ENCODE data around the gene KMT2D.

The KMT2D gene

GRCh38 chr12:49037947-49038237, 22.7 kb downstream of the KMT2D start:
- TF ChIP-seq, protein P1, sequence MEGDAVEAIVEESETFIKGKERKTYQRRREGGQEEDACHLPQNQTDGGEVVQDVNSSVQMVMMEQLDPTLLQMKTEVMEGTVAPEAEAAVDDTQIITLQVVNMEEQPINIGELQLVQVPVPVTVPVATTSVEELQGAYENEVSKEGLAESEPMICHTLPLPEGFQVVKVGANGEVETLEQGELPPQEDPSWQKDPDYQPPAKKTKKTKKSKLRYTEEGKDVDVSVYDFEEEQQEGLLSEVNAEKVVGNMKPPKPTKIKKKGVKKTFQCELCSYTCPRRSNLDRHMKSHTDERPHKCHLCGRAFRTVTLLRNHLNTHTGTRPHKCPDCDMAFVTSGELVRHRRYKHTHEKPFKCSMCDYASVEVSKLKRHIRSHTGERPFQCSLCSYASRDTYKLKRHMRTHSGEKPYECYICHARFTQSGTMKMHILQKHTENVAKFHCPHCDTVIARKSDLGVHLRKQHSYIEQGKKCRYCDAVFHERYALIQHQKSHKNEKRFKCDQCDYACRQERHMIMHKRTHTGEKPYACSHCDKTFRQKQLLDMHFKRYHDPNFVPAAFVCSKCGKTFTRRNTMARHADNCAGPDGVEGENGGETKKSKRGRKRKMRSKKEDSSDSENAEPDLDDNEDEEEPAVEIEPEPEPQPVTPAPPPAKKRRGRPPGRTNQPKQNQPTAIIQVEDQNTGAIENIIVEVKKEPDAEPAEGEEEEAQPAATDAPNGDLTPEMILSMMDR (IDR thresholded peaks at IDR 0.05; ENCODE audit: low read depth, low read length), result no peak
- no peak overlapping the region for H3K4me3 ChIP-seq (ENCODE audit: low read depth, low read length)

DNA sequence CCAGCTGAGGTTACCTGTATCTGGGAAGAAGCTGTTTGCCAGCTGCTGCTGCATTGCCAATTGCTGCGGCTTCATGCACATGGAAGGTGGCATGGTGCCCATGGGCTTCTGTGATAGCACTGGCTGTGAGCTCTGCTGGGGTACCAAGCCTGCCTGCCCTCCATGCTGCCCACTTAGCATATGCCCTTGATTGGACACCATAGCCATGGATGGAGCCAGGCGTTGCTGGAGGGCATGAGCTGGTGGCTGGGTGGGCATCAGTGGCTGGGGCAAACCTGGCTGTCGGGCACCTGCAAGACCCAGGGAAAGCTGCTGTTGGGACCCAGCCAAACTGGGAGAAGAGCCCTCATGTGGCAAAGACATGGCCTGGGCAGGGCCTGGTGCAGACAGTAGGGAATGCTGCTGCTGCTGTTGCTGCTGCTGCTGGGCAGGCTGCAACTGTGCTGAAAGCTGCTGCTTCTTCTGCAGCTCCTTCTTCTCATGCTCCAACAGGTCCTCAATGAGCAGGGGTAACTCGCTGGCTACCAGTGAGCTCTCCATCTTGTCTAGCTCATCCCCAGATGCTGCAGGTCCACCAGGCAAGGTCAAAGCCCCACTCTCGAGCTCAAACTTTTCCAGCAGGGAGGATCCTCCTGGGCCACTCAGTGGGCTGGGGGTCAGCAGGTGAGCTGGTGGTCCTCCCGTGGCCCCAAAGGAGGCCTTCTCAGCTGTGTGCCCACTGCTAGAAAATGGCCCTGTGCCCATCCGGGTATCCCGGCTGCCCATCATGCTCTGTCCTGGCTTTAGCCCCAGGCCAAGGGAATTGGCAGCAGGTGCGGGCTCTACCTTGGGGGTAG, 23.3 kb downstream of the KMT2D start:
- TF ChIP-seq, protein P1 (IDR thresholded peaks at IDR 0.05; ENCODE audit: low read depth, low read length), result no peak

GRCh38 chr12:49036029-49036428, 24.6 kb downstream of the KMT2D start:
- H3K4me3 ChIP-seq (ENCODE audit: low read depth, low read length), result no peak overlapping the region
- TF ChIP-seq, protein P1 (IDR thresholded peaks at IDR 0.05; ENCODE audit: low read depth, low read length), result no peak

More for the DNA sequence above, 23.3 kb downstream of the KMT2D start:
- H3K4me3 ChIP-seq (ENCODE audit: low read depth, low read length), result no peak overlapping the region

- H3K4me3 ChIP-seq (ENCODE audit: low read depth, low read length), result no peak overlapping the region
- TF ChIP-seq, protein P1 (IDR thresholded peaks at IDR 0.05; ENCODE audit: low read depth, low read length), result no peak
Observed at GRCh38 chr12:49034286-49034622, 26.3 kb downstream of the KMT2D start.

- TF ChIP-seq, protein P1 (IDR thresholded peaks at IDR 0.05; ENCODE audit: low read depth, low read length), result no peak
- no peak overlapping the region for H3K4me3 ChIP-seq (ENCODE audit: low read depth, low read length)
Observed at GRCh38 chr12:49033611-49034285, 26.8 kb downstream of the KMT2D start.

DNA sequence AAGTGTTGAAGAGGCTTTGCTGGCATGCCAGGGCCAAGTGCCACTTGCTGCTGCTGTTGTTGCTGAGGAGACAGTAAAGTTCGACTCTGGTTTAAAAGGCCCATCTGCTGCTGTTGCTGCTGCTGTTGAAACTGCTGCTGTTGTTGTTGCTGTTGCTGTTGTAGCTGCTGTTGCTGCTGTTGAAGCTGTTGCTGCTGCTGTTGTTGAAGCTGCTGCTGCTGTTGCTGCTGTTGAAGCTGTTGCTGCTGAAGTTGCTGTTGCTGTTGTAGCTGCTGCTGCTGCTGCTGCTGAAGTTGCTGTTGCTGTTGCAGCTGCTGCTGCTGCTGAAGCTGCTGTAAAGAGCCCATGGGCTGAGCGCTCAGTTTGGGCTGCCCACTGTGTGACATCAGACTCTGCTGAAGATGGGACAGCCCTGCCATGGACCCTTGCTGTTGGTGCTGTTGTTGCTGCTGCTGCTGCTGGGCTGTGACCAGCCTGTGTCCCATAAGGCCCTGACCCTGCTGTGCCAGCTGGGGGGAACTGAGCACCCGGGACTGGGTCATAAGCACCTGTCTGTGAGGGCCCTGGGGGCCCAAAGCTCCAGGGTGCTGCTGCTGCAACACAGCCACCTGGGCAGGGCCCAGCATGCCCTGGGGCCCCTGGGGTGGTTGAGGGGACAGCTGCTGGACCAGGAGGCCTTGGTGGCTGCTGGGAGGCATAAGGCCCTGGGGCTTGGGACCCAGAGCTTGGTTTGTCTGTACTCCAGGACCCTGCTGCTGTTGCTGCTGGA, 27.7 kb downstream of the KMT2D start:
- no peak overlapping the region for H3K4me3 ChIP-seq (ENCODE audit: low read depth, low read length)
- TF ChIP-seq, protein P1 (IDR thresholded peaks at IDR 0.05; ENCODE audit: low read depth, low read length), result no peak

DNA sequence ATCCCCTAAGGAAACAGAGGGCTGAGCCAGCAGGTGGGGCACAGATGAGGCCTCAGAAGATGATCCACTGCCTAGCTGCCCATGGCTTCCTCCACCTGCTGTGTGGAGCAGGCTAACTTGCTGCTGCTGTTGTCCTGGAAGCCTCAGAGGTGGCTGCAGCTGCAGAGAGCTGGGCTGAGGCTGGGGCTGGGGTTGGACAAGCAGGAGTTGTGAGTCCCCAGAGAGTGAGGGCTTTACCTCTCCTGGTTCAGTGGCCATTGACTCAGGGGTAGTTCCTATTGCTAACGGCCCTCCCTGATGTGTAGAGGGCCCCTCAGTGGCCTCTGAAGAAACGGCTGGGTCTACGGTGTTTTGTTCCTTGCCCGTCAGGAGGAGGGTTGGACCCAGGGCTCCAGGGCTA, 28.3 kb downstream of the KMT2D start:
- TF ChIP-seq, protein P1 (IDR thresholded peaks at IDR 0.05; ENCODE audit: low read depth, low read length), result no peak
- no peak overlapping the region for H3K4me3 ChIP-seq (ENCODE audit: low read depth, low read length)
